ENCODE measurements around the gene GRM4. TPM values are rescaled to one million over a fixed set of nuclear protein-coding genes. Genes with fewer than 3 reads are reported as not detected.

GRM4 gene
- total RNA-seq, 6 donors from 2014 or later = 0.24 TPM; not detected in 5

GRCh38 chr6:34032856-34033255, 113.0 kb downstream of the GRM4 start:
- Histone ChIP-seq H3K27ac (no peak overlapping the region), H3K4me1 (no peaks in the 10 kb centered on the region), H3K36me3 (no peaks in the 10 kb centered on the region), H3K27me3 (no peaks in the 10 kb centered on the region), H3K4me3 (no peak overlapping the region), H3K9me3 (no peaks in the 10 kb centered on the region)
- WGBS, 2 donors = 33 to 100% methylated on average over 1 of the region's 5 CpGs
- no peak for DNase-seq
- ATAC-seq (ENCODE audit: low FRiP score in 2 of 2) = no peak
- TF ChIP-seq POLR2AphosphoS5 (IDR thresholded peaks at IDR 0.05) = no peak

- WGBS, 2 donors = 81 to 90% methylated on average over 10 to 12 of the region's 12 CpGs
- H3K27ac ChIP-seq = no peak overlapping the region
- no peak overlapping the region for H3K4me3 ChIP-seq
- no peaks in the 10 kb centered on the region for H3K9me3 ChIP-seq
- H3K4me1 ChIP-seq = no peaks in the 10 kb centered on the region
- ATAC-seq (ENCODE audit: low FRiP score in 2 of 2) (no peak), DNase-seq (no peak)
- TF ChIP-seq POLR2A (IDR thresholded peaks at IDR 0.05) (no peak), POLR2AphosphoS5 (IDR thresholded peaks at IDR 0.05) (no peak), EP300 (IDR thresholded peaks at IDR 0.05) (no peak)
- TF ChIP-seq, protein P1, sequence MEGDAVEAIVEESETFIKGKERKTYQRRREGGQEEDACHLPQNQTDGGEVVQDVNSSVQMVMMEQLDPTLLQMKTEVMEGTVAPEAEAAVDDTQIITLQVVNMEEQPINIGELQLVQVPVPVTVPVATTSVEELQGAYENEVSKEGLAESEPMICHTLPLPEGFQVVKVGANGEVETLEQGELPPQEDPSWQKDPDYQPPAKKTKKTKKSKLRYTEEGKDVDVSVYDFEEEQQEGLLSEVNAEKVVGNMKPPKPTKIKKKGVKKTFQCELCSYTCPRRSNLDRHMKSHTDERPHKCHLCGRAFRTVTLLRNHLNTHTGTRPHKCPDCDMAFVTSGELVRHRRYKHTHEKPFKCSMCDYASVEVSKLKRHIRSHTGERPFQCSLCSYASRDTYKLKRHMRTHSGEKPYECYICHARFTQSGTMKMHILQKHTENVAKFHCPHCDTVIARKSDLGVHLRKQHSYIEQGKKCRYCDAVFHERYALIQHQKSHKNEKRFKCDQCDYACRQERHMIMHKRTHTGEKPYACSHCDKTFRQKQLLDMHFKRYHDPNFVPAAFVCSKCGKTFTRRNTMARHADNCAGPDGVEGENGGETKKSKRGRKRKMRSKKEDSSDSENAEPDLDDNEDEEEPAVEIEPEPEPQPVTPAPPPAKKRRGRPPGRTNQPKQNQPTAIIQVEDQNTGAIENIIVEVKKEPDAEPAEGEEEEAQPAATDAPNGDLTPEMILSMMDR (IDR thresholded peaks at IDR 0.05) = no peak
- no peaks in the 10 kb centered on the region for H3K36me3 ChIP-seq
- H3K27me3 ChIP-seq = no peaks in the 10 kb centered on the region
Measured at GRCh38 chr6:34031625-34032383, 114.1 kb downstream of the GRM4 start.

GRCh38 chr6:34030831-34031624, 114.9 kb downstream of the GRM4 start:
- H3K36me3 ChIP-seq = no peaks in the 10 kb centered on the region
- TF ChIP-seq, protein P1 (IDR thresholded peaks at IDR 0.05) = no peak
- TF ChIP-seq EP300 (IDR thresholded peaks at IDR 0.05) = no peak
- no peak for TF ChIP-seq POLR2A (IDR thresholded peaks at IDR 0.05)
- TF ChIP-seq POLR2AphosphoS5 (IDR thresholded peaks at IDR 0.05) = no peak
- ATAC-seq (ENCODE audit: low FRiP score in 2 of 2) = no peak
- 80 to 85% methylated on average over 9 of the region's 9 CpGs for WGBS, 2 donors
- DNase-seq = no peak
- H3K27me3 ChIP-seq = no peaks in the 10 kb centered on the region
- no peak overlapping the region for H3K4me3 ChIP-seq
- no peaks in the 10 kb centered on the region for H3K9me3 ChIP-seq
- H3K27ac ChIP-seq = no peak overlapping the region
- no peaks in the 10 kb centered on the region for H3K4me1 ChIP-seq

GRCh38 chr6:34029489-34030280, 116.2 kb downstream of the GRM4 start:
- TF ChIP-seq EP300 (IDR thresholded peaks at IDR 0.05) = no peak
- no peak for TF ChIP-seq POLR2A (IDR thresholded peaks at IDR 0.05)
- no peak for TF ChIP-seq POLR2AphosphoS5 (IDR thresholded peaks at IDR 0.05)
- TF ChIP-seq, protein P1 (IDR thresholded peaks at IDR 0.05) = no peak
- no peak overlapping the region for H3K27ac ChIP-seq
- 92 to 94% methylated on average over 11 to 15 of the region's 15 CpGs for WGBS, 2 donors
- H3K4me3 ChIP-seq = no peak overlapping the region
- ATAC-seq (ENCODE audit: low FRiP score in 2 of 2) (no peak), DNase-seq (no peak)
- H3K9me3 ChIP-seq = no peaks in the 10 kb centered on the region
- H3K4me1 ChIP-seq = no peaks in the 10 kb centered on the region
- H3K27me3 ChIP-seq = no peaks in the 10 kb centered on the region
- H3K36me3 ChIP-seq = no peaks in the 10 kb centered on the region

All from upper lobe of left lung (tissue), 6 donors.